DMS153 (cell line): Measurements from ENCODE around the gene MOSMO.
"Not testable (repeated sequence)": the region's sequence is repeated elsewhere in the genome, so short reads cannot be mapped to it uniquely, and the experiment has no call there.

ENCODE experiments used
- DNase-seq: peaks from one replicate; lab custom pipeline; 2025; lab: John Stamatoyannopoulos, UW

Gene MOSMO

GRCh38 chr16:22093331-22093730 is 85.4 kb downstream of the MOSMO start:
- no peak for DNase-seq

- no peak for DNase-seq
These were observed 86.1 kb downstream of the MOSMO start for GRCh38 chr16:22093996-22094395.

DNA sequence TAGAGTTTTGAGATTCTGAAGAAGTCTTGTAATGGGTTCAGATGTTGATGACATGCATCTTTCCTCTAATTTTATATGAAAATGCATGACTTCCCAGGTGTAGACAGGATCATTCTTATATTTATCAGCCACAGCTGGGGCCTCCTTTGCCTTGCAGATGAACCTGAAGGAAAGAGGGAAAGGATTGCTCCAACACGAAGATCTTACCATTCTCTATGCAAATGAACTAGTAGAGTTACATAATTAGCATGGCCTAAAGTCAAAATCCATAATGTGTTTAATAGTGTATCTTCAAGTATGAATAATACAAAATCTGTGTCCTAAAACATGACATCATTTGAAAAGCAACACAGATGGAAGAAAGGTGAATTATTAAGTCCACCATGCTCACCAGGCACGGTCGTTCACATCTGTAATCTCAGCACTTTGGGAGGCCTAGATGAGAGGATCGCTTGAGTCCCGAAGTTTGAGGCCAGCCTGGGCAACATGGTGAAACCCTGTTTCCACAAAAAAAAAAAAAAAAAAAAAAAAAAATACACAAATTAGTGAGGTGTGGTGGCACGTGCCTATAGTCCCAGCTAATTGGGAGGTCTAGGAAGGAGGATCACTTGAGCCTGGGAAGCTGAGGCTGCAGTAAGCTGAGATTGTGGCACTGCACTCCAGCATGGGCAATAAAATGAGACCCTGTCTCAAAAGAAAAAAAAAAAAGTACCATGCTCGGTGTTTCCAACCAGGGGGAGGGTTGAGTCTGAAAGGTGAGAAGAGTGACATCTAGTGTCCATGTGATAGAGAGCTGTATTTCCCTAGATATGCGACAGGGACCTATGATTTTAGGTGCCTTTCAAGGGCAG is 90.7 kb downstream of the MOSMO start:
- DNase-seq, result peak; percentile 33

DNA sequence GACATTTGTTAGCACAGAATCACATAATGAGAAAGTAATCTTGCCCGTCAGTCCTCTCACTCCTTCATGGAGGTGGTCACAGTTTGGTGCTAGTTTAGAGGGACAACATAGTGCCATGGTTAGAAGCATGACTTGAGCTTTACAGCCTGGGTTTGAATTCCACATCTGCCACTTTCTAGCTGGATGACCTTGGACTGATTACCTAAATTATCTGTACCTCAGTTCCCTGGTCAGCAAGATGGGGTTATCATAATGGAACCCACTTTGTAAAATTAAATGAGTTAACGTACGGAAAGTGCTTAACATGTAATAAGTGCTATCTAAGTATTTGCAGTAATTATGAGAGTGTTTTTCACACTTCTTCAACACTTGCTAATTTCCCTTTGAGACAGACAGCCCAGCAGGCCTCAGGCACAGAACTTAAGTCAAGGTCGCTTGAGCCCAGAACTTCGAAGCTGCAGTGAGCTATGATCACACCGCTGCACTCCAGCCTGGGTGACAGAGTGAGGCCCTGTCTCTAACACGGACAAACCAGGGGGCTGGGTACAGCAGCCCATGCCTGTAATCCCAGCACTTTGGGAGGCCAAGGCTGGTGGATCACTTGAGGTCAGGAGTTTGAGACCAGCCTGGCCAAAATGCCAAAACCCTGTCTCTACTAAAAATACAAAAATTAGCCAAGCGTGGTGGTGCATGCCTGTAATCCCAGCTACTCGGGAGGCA is 91.5 kb downstream of the MOSMO start:
- no peak for DNase-seq

- no peak for DNase-seq
These were observed 95.5 kb downstream of the MOSMO start for GRCh38 chr16:22103441-22103840.

DNA sequence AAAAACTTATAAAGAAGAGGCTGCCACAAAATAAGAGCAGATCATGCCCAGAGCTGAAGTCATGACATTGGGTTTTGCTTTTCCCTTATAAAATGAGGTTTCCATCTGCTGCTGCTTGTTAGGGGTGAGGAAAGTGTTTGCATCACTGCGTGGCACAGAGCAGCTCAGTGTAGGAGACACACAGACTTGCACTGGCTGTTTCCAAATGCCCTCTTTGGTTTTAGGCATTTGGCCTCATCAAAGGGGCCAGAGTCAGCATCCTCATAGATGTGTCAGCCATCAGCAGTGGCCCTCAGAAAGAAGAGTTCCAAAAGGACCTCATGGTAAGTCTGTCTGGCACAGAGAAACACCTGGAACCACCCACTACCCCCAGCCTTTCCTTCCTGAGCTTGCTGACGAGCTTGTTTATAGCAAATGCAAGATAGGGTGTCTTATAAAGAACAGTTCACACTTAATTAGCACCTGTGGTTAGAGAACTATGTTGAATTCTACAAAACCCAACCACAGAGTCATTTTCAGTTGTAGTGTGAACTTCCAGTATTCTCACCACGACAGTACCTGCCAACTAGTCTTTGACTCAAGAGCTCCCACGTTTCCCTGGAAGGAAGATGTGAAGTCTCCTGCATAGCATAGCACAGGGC is 101.5 kb downstream of the MOSMO start:
- DNase-seq, result no peak

GRCh38 chr16:22111629-22112028 is 103.7 kb downstream of the MOSMO start:
- not testable (repeated sequence) for DNase-seq

DNA sequence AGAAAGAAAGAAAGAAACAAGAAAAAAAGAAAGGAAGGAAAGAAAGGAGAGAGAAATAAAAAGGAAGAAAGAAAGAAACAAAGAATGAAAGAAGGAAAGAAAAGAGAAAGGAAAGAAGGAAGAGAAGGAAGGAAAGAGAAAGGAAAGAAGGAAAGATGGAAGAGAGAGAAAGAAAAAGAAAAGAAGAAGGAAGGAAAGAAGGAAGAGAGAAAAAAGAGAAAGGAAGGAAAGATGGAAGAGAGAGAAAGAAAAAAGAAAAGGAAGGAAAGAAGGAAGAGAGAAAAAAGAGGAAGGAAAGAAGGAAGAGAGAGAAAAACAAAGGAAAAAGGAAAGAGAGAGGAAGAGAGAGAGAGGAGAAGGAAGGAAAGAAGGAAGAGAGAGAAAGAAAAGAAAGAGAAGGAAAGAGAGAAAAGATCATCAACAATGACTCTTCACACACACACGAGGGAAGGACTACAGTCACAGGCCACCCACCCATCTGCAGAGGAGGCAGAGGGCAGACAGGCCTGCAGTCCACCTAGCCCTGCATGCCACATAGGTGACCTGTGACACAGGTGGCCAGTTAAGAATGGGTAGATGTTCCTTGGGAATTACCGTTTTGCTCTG is 108.3 kb downstream of the MOSMO start:
- DNase-seq, result no peak

GRCh38 chr16:22117609-22118008 is 109.7 kb downstream of the MOSMO start:
- no peak for DNase-seq

DNA sequence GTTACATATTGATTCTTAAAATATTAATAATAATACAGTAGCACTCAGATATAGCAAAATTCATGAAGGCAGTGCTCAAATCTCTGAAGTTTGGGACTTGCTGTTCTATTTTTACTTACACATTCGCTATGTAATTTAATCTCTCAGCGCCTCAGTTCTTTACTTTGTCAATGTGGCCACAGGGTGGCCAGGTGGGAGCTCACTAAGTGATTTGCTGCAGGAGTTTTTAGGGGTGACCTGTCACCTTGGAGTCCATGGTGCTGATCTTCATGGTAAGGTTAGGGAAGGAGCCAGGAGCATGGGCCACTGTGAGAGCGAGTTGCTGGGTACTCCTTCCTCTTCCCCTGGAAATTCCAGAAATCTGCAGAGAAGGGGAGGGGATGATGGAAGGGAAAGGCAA is 112.5 kb downstream of the MOSMO start:
- no peak for DNase-seq

DNA sequence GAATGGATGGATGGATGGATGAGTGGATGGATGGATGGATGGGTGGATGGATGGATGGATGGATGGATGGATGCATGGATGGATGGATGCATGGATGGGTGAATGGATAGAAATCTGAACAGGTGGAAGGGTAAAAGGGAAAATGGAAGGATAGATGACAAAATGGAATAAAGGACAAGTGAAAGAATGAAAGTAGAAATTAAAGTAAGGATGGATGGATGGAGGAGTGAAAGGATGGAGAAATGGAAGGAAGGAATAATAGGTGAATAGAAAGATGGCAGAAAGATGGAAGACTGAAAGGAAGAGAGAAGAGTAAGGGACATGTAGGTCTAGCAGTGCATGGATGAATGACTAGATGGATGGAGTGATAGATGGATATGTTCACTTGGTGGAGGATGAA is 114.3 kb downstream of the MOSMO start:
- no peak for DNase-seq

DNA sequence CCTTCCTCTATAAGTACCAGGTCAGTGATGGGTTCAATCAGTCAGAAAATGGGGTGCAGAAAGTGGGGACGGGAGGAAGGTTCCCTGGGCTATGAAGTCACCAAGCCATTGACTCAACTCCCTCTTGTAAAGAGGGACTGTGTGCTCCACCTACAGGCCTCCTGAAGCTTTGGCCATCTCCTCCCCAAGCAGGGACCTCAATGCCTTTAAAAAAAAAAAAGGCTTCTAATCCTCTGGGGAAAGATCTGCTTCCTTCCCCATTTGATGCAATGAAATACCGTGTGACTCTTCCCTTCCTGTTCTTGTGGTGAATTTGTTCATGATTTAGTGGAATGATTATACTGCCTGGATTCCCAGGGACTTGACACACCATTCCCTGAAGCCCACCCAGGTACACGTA is 115.2 kb downstream of the MOSMO start:
- no peak for DNase-seq

GRCh38 chr16:22123759-22124490 is 116.0 kb downstream of the MOSMO start:
- no peak for DNase-seq

DNA sequence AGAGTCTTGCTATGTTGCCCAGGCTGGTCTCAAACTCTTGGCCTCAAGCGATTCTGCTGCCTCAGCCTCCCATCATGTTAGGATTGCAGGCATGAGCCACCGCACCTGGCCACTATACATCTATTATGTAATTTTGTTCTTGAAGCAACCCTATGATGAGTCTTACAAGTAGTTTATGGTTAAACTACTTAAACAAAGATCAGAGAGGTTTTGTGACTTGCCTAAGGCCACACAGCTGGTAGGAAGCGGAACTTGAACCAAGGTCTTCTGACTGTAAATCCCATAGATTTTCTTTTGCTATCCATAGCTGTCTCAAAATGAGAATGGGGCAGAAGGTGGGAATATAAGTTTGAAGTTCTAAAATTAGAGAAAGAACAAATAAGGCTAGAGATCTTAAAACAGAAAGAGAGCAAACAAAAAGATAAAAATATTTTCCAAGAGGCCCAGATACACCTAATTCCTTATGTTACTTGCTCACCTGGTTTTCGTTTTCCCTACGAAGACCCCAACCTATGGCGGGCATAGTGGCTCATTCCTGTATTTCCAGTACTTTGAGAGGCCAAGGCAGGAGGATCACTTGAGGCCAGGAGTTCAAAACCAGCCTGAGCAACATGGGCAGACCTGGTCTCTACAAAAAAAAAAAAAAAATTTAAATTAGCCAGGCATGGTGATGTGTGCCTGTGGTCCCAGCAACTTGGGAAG is 116.8 kb downstream of the MOSMO start:
- DNase-seq, result no peak

DNA sequence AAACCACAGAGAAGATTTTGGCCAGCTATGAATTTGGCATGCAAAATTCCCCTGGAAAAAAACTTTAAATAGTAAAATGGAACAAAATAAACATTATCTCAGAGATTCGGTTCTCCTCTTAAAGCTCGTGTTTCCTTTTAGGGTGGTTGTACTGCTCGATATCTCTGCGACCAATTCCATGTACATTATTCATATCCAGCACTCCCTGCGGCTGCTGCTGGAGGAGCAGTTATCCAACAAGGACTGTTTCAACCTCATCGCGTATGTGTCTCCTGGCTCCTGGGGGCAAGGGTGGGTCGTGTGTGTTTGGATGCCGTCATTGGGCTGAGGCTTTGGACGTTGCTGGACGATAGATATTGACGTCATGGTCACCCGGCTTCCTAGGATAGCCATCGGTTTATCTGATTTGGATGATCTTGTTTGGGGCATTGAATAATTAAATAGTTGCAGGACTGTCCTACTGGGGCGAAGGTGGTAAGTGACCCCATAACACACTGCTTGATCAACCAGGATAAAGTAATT is 118.2 kb downstream of the MOSMO start:
- no peak for DNase-seq

- not testable (repeated sequence) for DNase-seq
These were observed 120.6 kb downstream of the MOSMO start for GRCh38 chr16:22128537-22128936.

DNA sequence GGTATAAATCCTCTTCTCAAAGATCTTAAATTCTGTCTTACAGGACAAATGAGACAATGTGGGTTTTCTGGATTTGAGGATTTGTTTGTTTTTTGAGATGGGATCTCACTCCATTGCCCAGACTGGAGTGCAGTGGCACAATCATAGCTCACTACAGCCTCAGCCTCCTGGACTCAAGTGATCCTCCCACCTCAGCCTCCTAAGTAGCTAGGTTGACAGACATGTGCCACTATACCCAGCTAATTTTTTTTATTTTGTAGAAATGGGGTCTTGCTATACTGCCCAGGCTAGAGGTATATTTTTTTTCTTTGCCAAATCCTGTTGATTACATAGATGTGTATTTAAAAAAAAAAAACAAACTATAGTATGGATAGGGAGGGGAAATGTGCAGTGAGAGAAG is 122.6 kb downstream of the MOSMO start:
- no peak for DNase-seq

DNA sequence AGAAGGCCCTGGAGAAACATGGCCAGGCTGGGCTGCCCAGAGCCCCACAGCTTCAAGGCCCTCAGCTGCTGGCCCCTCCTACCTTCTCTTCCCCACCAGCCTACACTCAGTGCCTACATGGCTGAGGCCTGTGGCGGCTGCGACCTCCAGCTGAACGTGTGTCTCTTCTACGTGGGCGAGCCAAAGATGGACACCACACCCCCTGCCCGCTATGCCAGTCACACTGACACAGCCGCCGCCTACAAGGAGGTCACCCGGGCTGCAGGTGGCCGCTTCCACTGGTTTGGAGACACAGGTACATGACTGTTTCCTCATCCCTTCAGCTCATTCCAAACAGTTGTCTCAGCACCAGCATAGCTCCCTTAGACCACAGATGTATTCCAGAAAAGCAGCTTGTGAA is 124.9 kb downstream of the MOSMO start:
- no peak for DNase-seq
